Testis (tissue), 3 donors: ENCODE measurements around the gene KCNK10. TPM values are rescaled to one million over a fixed set of nuclear protein-coding genes. Genes with fewer than 3 reads are reported as not detected.

Experiments
- DNase-seq: peaks from one replicate; pipeline ENCODE4 v3.0.0-alpha.2; 2019
- H3K27ac ChIP-seq, 2 donors: fragments of 200-600 bp; sonication (generic); one replicate each; pipeline ENCODE4 v1.5.1; 2019
- H3K27me3 ChIP-seq: fragments of 200-600 bp; sonication (generic); one replicate; pipeline ENCODE4 v1.5.1; 2019
- H3K36me3 ChIP-seq: fragments of 200-600 bp; sonication (generic); one replicate; pipeline ENCODE4 v1.5.1; 2017; ENCODE audit warnings: low read depth; ENCODE audit errors: missing control alignments
- H3K4me1 ChIP-seq: fragments of 200-600 bp; sonication (generic); one replicate; pipeline ENCODE4 v1.5.1; 2019
- H3K4me3 ChIP-seq, 2 donors: fragments of 200-600 bp; sonication (generic); one replicate each; pipeline ENCODE4 v1.5.1; 2017 to 2019
- H3K9me3 ChIP-seq: fragments of 200-600 bp; sonication (generic); one replicate; pipeline ENCODE4 v1.5.1; 2017
- CTCF ChIP-seq, 3 experiments: fragments of 450-650 bp in 2 of 3; fragments of 200-600 bp in 1 of 3; sonication (generic) in 1 of 3; IDR thresholded peaks; one replicate each; pipeline ENCODE4 v1.5.1; 2016 to 2019; ENCODE audit warnings: antibody characterized with exemption in 3 of 3, mild to moderate bottlenecking in 2 of 3, moderate library complexity in 1 of 3
- POLR2A ChIP-seq: fragments of 450-650 bp; IDR thresholded peaks from one replicate; pipeline ENCODE4 v1.6.1; 2017; ENCODE audit warnings: antibody characterized with exemption, mild to moderate bottlenecking, moderate library complexity
- WGBS, 2 donors: methylation state at CpG; one replicate each; pipeline ENCODE4 v1.1.5; 2018; 5-methylcytosine and 5-hydroxymethylcytosine counted together
- intact Hi-C: fragments of 100-400 bp; cut with DNase I; formaldehyde crosslinking; loops from one replicate; pipeline ENCODE4 v1.15.1; 2023; ENCODE audit warnings: low total_unique reads
- polyA plus RNA-seq: library from polyadenylated mRNA; stranded (reverse); fragments of 350-450 nt; fragmentation: Illumina TruSeq; extraction: RNeasy Lipid Tissue Mini Kit (QIAGEN cat#74804); gene quantifications from one replicate; pipeline ENCODE4 v1.2.3, GENCODE V29; 2014; ENCODE audit warnings: low read depth, low replicate concordance; ENCODE audit not compliant: insufficient read depth
- total RNA-seq, 2 donors: library from RNA; depleted of rRNA; stranded (reverse); fragments of >200 nt; gene quantifications; one replicate each; pipeline ENCODE4 v1.2.3, GENCODE V29; 2016

KCNK10 gene
- total and polyA plus RNA-seq, 3 donors from 2014 or later: 0.55 to 4.2 (median 1.6) TPM

GRCh38 chr14:88163731-88164255 lies 159.3 kb downstream of the KCNK10 start:
- Histone ChIP-seq H3K27ac (no peak overlapping the region), H3K4me3 (no peak overlapping the region), H3K4me1 (no peaks in the 10 kb centered on the region), H3K9me3 (no peaks in the 10 kb centered on the region), H3K36me3 (no peaks in the 10 kb centered on the region), H3K27me3 (no peaks in the 10 kb centered on the region)
- TF ChIP-seq POLR2A (no peak), CTCF (IDR thresholded peaks at IDR 0.05) (no peak)
- WGBS, 2 donors: 82 to 87% methylated on average over 4 of the region's 4 CpGs
- intact Hi-C loops: no loop called here
- no peak for DNase-seq

GRCh38 chr14:88156127-88156526 lies 166.9 kb downstream of the KCNK10 start:
- 43 to 67% methylated on average over 1 of the region's 1 CpG for WGBS, 2 donors
- no peak for DNase-seq
- Histone ChIP-seq H3K36me3 (no peaks in the 10 kb centered on the region), H3K4me3 (no peak overlapping the region), H3K4me1 (no peaks in the 10 kb centered on the region), H3K9me3 (no peaks in the 10 kb centered on the region), H3K27me3 (no peaks in the 10 kb centered on the region), H3K27ac (no peak overlapping the region)
- intact Hi-C loops: no loop called here
- no peak for TF ChIP-seq CTCF (IDR thresholded peaks at IDR 0.05)
- no peak for TF ChIP-seq POLR2A

GRCh38 chr14:88154926-88155325 lies 168.1 kb downstream of the KCNK10 start:
- H3K9me3 ChIP-seq: no peaks in the 10 kb centered on the region
- no peak for TF ChIP-seq CTCF (IDR thresholded peaks at IDR 0.05)
- no peak for TF ChIP-seq POLR2A
- intact Hi-C loops: no loop called here
- no peak overlapping the region for H3K27ac ChIP-seq
- WGBS, 2 donors: 70 to 80% methylated on average over 6 of the region's 6 CpGs
- DNase-seq: no peak
- H3K36me3 ChIP-seq: no peaks in the 10 kb centered on the region
- H3K27me3 ChIP-seq: no peaks in the 10 kb centered on the region
- no peak overlapping the region for H3K4me3 ChIP-seq
- no peaks in the 10 kb centered on the region for H3K4me1 ChIP-seq

GRCh38 chr14:88154321-88154720 lies 168.7 kb downstream of the KCNK10 start:
- no peaks in the 10 kb centered on the region for H3K4me1 ChIP-seq
- no peak for TF ChIP-seq CTCF (IDR thresholded peaks at IDR 0.05)
- no peak for TF ChIP-seq POLR2A
- no peak for DNase-seq
- H3K36me3 ChIP-seq: no peaks in the 10 kb centered on the region
- WGBS, 2 donors: 88 to 94% methylated on average over 4 of the region's 4 CpGs
- intact Hi-C loops: no loop called here
- no peak overlapping the region for H3K27ac ChIP-seq
- H3K9me3 ChIP-seq: no peaks in the 10 kb centered on the region
- H3K27me3 ChIP-seq: no peaks in the 10 kb centered on the region
- no peak overlapping the region for H3K4me3 ChIP-seq

GRCh38 chr14:88146881-88147649 lies 176.0 kb downstream of the KCNK10 start:
- no peaks in the 10 kb centered on the region for H3K4me1 ChIP-seq
- WGBS, 2 donors: 94 to 100% methylated on average over 1 to 8 of the region's 8 CpGs
- intact Hi-C loops: no loop called here
- TF ChIP-seq CTCF (IDR thresholded peaks at IDR 0.05) (no peak), POLR2A (no peak)
- H3K27me3 ChIP-seq: no peaks in the 10 kb centered on the region
- DNase-seq: no peak
- no peak overlapping the region for H3K4me3 ChIP-seq
- H3K9me3 ChIP-seq: no peaks in the 10 kb centered on the region
- no peaks in the 10 kb centered on the region for H3K36me3 ChIP-seq
- no peak overlapping the region for H3K27ac ChIP-seq
